Measurements from ENCODE around the gene ZFP36L2. TPM values are rescaled to one million over a fixed set of nuclear protein-coding genes. Genes with fewer than 3 reads are reported as not detected.

ZFP36L2 gene
- total and polyA plus RNA-seq, 10 of the 15 experiments (the other 5 are each of a cell fraction or from before 2014, with no cell fraction given), result 4.3 to 64.9 (median 19.5) TPM

DNA sequence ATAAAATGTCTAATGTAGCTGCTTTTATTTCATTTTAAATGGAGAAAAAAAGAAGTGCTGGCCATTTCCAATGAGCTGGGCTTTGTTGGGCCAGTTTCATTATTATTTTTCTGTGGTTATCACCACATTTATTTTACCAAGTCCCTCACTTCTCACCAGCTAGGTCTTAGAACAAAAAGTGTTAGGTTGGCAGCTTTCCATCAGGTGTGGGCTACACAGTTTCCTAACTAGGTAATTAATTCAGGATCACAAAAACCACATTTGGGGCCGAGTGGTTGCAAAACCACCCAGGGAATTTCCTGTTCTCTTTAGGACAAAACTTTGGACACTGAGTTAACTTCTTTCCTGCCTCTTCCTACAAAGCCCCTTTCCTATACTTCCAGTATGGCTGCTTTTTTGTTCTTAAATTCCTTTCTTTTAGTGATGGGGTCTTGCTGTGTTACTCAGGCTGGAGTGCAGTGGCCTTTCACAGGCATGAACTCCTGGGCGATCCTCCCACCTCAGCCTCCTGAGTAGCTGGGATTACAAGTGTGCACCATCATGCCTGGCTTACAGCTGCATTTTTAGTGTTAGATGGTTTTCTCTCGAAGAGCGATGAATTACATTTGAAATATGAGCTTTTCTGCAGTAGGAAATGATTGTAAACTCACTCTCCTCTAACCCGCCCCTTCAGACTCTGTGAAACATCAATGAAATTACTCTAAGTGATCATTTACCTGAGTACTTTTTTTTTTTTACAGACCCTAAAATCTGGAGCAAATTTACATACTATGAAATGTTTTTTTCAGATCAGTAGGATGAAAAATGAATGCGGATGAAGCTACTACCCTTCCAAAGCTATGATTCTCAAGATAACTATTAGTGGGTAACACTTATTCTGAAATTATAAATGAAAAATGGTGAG lies 2.6 kb upstream of the ZFP36L2 start (continued):
- TF ChIP-seq, protein P1, sequence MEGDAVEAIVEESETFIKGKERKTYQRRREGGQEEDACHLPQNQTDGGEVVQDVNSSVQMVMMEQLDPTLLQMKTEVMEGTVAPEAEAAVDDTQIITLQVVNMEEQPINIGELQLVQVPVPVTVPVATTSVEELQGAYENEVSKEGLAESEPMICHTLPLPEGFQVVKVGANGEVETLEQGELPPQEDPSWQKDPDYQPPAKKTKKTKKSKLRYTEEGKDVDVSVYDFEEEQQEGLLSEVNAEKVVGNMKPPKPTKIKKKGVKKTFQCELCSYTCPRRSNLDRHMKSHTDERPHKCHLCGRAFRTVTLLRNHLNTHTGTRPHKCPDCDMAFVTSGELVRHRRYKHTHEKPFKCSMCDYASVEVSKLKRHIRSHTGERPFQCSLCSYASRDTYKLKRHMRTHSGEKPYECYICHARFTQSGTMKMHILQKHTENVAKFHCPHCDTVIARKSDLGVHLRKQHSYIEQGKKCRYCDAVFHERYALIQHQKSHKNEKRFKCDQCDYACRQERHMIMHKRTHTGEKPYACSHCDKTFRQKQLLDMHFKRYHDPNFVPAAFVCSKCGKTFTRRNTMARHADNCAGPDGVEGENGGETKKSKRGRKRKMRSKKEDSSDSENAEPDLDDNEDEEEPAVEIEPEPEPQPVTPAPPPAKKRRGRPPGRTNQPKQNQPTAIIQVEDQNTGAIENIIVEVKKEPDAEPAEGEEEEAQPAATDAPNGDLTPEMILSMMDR (IDR thresholded peaks at IDR 0.05 in 2 of 3, conservative IDR thresholded peaks at IDR 0.05 in 1 of 3; ENCODE audit: control insufficient read depth in 2 of 3, extremely low read depth in 1 of 3, insufficient read depth in 1 of 3, low read depth in 3 of 3, low read length in 3 of 3), result no peak
- TF ChIP-seq SRF (IDR thresholded peaks at IDR 0.05; ENCODE audit: low read depth in 2 of 2, low read length in 2 of 2), result no peak
- TF ChIP-seq CREB1 (IDR thresholded peaks at IDR 0.05; ENCODE audit: low read depth), result no peak
- TF ChIP-seq ETV6 (conservative IDR thresholded peaks at IDR 0.05 in 1 of 2, IDR thresholded peaks at IDR 0.05 in 1 of 2; ENCODE audit: borderline replicate concordance in 1 of 2, low read depth in 1 of 2), result no peak
- TF ChIP-seq NFYA (IDR thresholded peaks at IDR 0.05; ENCODE audit: borderline replicate concordance, low read depth, low read length), result no peak
- TF ChIP-seq SMAD5 (IDR thresholded peaks at IDR 0.05; ENCODE audit: low read depth), result no peak
- TF ChIP-seq JUND (IDR thresholded peaks at IDR 0.05; ENCODE audit: low read depth, low read length), result no peak; the same call in 1 of the 2 replicates
- no peak for TF ChIP-seq FOXK2 (IDR thresholded peaks at IDR 0.05)
- no peak; the same call in 1 of the 2 replicates for TF ChIP-seq RCOR1 (conservative IDR thresholded peaks at IDR 0.05; ENCODE audit: low read depth, low read length)
- no peak for TF ChIP-seq ZNF207 (IDR thresholded peaks at IDR 0.05; ENCODE audit: borderline replicate concordance)
- no peak for TF ChIP-seq CEBPB (IDR thresholded peaks at IDR 0.05; ENCODE audit: borderline replicate concordance in 1 of 2, low read depth in 2 of 2, low read length in 2 of 2)
- no peak for TF ChIP-seq HDAC6 (IDR thresholded peaks at IDR 0.05; ENCODE audit: unreplicated experiment)
- TF ChIP-seq KDM1A (IDR thresholded peaks at IDR 0.05; ENCODE audit: borderline replicate concordance), result no peak
- TF ChIP-seq, protein P2, sequence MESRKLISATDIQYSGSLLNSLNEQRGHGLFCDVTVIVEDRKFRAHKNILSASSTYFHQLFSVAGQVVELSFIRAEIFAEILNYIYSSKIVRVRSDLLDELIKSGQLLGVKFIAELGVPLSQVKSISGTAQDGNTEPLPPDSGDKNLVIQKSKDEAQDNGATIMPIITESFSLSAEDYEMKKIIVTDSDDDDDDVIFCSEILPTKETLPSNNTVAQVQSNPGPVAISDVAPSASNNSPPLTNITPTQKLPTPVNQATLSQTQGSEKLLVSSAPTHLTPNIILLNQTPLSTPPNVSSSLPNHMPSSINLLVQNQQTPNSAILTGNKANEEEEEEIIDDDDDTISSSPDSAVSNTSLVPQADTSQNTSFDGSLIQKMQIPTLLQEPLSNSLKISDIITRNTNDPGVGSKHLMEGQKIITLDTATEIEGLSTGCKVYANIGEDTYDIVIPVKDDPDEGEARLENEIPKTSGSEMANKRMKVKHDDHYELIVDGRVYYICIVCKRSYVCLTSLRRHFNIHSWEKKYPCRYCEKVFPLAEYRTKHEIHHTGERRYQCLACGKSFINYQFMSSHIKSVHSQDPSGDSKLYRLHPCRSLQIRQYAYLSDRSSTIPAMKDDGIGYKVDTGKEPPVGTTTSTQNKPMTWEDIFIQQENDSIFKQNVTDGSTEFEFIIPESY (IDR thresholded peaks at IDR 0.05), result no peak
- peak; percentile 45; the same call in 1 of the 2 replicates for TF ChIP-seq BCL11A (IDR thresholded peaks at IDR 0.05; ENCODE audit: low read depth, low read length)
- TF ChIP-seq, protein P3, sequence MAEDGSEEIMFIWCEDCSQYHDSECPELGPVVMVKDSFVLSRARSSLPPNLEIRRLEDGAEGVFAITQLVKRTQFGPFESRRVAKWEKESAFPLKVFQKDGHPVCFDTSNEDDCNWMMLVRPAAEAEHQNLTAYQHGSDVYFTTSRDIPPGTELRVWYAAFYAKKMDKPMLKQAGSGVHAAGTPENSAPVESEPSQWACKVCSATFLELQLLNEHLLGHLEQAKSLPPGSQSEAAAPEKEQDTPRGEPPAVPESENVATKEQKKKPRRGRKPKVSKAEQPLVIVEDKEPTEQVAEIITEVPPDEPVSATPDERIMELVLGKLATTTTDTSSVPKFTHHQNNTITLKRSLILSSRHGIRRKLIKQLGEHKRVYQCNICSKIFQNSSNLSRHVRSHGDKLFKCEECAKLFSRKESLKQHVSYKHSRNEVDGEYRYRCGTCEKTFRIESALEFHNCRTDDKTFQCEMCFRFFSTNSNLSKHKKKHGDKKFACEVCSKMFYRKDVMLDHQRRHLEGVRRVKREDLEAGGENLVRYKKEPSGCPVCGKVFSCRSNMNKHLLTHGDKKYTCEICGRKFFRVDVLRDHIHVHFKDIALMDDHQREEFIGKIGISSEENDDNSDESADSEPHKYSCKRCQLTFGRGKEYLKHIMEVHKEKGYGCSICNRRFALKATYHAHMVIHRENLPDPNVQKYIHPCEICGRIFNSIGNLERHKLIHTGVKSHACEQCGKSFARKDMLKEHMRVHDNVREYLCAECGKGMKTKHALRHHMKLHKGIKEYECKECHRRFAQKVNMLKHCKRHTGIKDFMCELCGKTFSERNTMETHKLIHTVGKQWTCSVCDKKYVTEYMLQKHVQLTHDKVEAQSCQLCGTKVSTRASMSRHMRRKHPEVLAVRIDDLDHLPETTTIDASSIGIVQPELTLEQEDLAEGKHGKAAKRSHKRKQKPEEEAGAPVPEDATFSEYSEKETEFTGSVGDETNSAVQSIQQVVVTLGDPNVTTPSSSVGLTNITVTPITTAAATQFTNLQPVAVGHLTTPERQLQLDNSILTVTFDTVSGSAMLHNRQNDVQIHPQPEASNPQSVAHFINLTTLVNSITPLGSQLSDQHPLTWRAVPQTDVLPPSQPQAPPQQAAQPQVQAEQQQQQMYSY (CRISPR knock-in tag; IDR thresholded peaks at IDR 0.05), result no peak
- TF ChIP-seq EP300 (IDR thresholded peaks at IDR 0.05; ENCODE audit: borderline replicate concordance in 1 of 2, control insufficient read depth in 1 of 2, low read depth in 2 of 2, low read length in 2 of 2), result peak in 1 of 2 experiments; percentile 65; a peak in 3 of 4 replicates
- no peak for TF ChIP-seq BRCA1 (IDR thresholded peaks at IDR 0.05; ENCODE audit: low read depth, low read length)
- TF ChIP-seq PAX8 (IDR thresholded peaks at IDR 0.05), result no peak
- no peak for TF ChIP-seq SREBF2 (IDR thresholded peaks at IDR 0.05; ENCODE audit: low read length)
- no peak for TF ChIP-seq HDAC2 (IDR thresholded peaks at IDR 0.05)
- no peak for TF ChIP-seq RELA (IDR thresholded peaks at IDR 0.05; ENCODE audit: borderline replicate concordance, partially characterized antibody)
- no peak for TF ChIP-seq BACH1 (IDR thresholded peaks at IDR 0.05; ENCODE audit: borderline replicate concordance)
